PC-9 (cell line): ENCODE results near the gene PITRM1.

Source experiments
- EZH2 ChIP-seq: fragments of 200-600 bp; sonication (generic); IDR thresholded peaks from 2 replicates; pipeline ENCODE4 v1.8.0; 2017; ENCODE audit warnings: antibody characterized with exemption, low read depth
- TF ChIP-seq, protein P1 (sequence below): fragments of 200-600 bp; sonication (generic); conservative IDR thresholded peaks from 2 replicates; pipeline ENCODE4 v1.6.1; 2017; ENCODE audit warnings: mixed run types, antibody characterized with exemption, mild to moderate bottlenecking, moderate library complexity

- TF ChIP-seq, protein P1, sequence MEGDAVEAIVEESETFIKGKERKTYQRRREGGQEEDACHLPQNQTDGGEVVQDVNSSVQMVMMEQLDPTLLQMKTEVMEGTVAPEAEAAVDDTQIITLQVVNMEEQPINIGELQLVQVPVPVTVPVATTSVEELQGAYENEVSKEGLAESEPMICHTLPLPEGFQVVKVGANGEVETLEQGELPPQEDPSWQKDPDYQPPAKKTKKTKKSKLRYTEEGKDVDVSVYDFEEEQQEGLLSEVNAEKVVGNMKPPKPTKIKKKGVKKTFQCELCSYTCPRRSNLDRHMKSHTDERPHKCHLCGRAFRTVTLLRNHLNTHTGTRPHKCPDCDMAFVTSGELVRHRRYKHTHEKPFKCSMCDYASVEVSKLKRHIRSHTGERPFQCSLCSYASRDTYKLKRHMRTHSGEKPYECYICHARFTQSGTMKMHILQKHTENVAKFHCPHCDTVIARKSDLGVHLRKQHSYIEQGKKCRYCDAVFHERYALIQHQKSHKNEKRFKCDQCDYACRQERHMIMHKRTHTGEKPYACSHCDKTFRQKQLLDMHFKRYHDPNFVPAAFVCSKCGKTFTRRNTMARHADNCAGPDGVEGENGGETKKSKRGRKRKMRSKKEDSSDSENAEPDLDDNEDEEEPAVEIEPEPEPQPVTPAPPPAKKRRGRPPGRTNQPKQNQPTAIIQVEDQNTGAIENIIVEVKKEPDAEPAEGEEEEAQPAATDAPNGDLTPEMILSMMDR = no peak
- no peak for TF ChIP-seq EZH2
These were observed 5.9 kb downstream of the PITRM1 start for GRCh38 chr10:3166496-3167290.
